Stimulated activated CD8-positive, alpha-beta memory T cell treated with anti-CD3 and anti-CD28 coated beads, Interleukin-7, amount 100 ng/mL, for 24 hours (primary cell): ENCODE data around the gene CDC34.

Experiments used
- DNase-seq: peaks from one replicate; pipeline ENCODE4 v3.0.0-alpha.2; 2020; ENCODE audit warnings: low read depth

Gene CDC34

GRCh38 chr19:522726-523125 lies 8.8 kb upstream of the CDC34 start:
- no peak for DNase-seq

GRCh38 chr19:524062-524674 lies 7.4 kb upstream of the CDC34 start:
- no peak for DNase-seq

GRCh38 chr19:525029-525428 lies 6.5 kb upstream of the CDC34 start:
- DNase-seq: no peak

DNA sequence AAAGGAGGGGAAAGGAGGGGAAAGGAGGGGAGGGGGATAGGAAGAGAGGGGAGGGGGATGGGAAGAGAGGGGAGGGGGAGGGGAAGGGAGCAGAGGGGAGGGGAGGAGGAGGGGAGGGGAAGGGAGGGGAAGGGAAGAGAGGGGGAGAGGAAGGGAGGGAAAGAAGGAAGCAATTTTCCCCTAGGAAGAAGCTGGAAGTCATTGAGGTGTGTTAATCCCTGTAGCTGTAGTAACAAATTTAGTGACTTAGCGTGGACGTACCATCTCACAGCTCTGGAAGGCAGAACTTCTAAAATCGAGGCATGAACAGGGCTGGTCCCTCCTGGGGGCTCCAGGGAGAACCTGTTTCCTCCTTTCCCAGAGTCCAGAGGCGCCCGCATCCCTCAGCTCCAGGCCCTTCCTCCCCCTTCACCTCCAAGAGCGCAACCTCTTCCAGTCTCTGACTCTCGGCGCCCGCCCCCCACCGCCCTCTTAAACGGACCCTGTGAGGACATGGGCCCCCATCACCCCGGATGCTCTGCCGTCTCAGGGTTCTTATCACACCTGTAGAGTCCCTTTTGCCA lies 5.6 kb upstream of the CDC34 start:
- no peak for DNase-seq

DNA sequence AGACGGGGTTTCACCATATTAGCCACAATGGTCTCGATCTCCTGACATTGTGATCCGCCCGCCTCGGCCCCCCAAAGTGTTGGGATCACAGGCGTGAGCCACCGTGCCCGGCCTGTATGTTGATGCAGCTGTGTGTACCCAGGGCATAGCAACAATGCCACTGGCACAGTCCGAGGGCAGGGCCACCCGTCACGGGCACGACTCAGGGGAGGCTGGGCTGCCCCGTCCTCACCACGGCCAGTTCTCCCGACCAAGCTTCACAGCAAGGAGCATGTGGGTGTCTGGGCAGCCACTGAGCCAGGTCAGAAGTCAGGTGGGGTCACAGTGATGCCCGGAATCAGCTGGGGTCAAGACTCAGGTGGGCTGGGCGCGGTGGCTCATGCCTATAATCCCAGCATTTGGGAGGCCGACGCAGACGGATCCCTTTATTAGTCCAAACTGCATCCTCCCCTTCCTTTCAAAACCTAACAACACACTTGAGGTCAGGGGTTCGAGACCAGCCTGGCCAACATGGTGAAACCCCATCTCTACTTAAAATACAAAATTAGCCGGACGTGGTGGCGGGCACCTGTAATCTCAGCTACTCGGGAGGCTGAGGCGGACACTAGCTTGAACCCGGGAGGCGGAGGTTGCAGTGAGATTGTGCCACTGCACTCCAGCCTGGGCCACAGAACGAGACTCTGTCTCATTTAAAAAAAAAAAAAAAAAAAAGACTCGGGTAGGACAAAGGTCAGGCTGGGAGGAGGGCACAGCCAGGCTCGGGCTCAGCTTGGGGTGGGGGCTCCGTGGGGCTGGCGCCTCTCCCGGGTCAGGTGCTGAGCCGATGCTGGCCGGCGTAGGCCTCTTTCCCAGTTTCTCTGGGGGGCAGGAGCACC lies 1.2 kb upstream of the CDC34 start:
- no peak for DNase-seq

GRCh38 chr19:531009-531752 lies 379 bp upstream of the CDC34 start:
- DNase-seq: peak; percentile 70

DNA sequence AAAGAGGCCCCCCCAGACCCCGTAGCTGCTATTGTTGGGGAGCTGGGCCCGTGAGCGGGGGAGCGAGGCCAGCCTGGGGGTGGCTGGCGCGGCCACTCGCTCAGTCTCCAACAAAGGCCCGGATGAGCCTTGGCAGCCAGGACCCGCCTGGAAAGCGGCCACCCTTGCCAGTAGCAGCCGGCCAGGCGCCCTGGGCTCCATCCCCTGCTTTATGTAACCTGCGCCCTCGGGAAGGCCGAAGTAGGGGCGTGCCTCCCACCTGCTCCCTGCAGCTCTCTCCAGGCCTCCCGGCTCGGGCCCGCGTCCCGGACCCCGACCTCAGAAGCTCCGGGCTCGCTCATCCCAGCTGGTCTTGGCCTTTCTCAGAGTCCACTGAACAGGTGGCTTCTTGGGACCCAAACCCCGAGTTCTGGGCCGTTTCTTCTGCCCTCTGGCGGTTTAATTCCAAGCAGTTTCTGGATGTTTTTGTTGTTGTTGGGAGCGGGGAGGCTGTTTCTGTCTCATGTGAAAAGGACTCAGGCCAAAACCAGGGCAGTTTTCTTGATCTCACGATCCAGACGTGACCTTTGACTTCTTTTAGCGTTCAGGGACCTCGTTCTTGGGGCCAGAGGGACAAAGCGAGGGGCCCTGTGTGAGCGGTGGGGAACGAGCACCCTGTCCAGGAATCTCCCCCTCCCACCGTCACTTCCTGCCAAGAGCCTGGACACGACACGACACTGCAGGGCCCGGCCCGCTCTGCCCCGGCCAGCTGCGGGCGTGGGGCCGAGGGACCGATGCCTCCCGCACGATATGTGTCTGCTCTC lies 1.2 kb downstream of the CDC34 start:
- DNase-seq: no peak

- no peak for DNase-seq
Observed at GRCh38 chr19:533364-534058, 2.0 kb downstream of the CDC34 start.

DNA sequence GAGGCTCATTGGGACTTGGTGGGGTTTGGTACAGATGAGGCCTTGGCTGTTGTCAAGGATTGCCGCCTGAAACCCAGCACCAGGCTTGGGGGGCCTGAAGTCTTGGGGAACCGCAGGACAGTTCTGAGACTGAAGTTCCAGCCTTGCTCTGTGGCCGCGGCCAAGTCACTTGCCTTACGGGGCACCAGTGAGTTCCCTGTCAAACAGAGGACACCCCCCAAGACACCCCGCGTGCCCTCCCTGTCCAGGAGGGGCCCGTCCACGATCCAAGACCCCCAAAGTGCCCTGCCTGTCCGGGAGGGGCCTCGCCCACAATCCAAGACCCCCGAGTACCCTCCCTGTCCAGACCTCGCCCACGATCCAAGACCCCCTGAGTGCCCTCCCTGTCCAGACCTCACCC lies 2.5 kb downstream of the CDC34 start:
- no peak for DNase-seq

DNA sequence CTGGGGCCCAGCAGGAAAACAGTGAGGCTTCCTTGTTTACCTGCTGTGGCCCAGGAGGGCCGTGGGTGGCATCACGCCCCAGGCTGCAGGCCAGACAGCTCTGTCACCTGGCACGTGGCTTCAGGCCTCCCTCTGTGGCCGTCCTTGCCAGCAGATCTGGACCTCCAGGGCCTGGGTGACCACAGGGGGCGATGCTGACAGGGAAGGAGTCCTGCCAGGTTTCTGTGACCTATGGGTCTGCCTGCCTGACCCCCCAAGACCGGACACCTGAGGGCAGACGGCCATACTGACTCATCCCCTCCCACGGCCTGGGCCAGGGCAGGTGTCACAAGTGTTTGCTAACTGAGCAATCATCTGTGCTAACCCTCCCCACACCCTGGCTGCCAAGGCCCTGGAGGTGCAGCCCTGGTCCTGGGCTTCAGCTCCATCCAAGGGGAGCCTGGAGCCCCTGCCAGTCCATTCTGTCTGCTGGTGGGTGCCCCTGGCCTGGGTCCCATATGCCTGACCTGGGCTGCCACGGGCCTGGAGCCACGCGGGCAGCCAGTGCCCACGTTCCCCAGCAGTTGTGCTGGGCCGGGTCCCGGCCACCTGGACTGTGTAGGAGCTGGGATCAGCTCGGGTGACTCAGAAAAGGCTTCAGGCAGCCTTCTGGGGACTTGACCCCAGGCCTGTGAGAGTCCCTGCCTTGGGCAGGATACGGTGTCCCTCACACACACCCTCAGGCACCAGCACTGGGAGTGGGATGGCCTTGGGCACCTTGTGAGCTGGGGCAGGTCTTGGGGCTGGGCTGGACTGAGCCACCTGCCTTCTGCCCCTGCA lies 3.7 kb downstream of the CDC34 start:
- no peak for DNase-seq

GRCh38 chr19:536031-536880 lies 4.7 kb downstream of the CDC34 start:
- no peak for DNase-seq

DNA sequence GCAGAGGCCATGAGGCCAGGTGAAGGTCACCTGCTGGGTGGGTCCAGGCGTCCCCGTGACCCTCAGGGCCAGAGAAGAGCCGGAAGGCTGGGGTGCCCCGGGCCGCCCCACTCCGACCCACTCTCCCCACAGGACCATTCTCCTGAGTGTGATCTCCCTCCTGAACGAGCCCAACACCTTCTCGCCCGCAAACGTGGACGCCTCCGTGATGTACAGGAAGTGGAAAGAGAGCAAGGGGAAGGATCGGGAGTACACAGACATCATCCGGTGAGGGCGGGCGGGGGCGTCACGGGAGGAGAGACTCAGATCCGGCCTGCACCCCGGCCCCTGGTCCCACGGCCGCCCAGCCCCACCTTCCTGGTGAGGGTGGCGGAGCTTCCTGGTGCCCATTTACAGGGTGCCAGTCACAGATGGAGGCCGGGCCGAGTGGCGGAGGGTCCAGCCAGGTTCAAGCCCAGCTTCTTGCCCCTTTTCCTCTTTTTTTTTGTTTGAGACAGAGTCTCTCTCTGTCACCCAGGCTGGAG lies 5.4 kb downstream of the CDC34 start:
- DNase-seq: no peak

GRCh38 chr19:538641-539428 lies 7.3 kb downstream of the CDC34 start:
- DNase-seq: no peak

DNA sequence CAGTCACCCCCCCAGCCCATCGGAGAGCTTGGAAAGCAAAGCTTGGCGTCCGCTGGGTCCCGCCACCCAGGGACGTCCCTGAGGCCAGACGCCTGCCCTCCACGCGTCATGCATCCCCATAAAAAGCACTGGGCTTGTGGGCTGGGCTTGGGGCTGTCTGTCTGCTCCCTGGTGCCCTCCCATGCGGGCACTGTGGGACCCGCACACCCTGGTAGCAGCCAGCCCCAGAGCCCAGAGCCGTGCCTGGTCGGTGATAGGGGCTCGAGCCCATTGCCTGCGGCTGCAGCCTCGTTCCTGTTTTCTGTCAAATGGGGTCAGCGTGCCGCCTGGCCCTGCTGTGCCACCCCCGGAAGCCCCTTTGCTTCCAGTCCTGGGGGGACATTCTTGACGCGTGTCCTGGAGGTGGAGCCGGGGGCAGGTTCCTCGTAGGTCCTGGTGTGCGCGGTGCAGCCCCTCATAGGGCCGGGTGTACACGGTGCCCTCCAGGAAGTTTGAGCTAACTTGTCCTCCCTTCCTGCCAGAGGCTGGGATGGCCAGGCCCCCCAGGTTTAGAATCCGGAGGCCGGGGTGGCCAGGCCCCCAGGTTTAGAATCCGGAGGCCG lies 8.0 kb downstream of the CDC34 start:
- DNase-seq: no peak

GRCh38 chr19:540867-541637 lies 9.5 kb downstream of the CDC34 start:
- no peak for DNase-seq

DNA sequence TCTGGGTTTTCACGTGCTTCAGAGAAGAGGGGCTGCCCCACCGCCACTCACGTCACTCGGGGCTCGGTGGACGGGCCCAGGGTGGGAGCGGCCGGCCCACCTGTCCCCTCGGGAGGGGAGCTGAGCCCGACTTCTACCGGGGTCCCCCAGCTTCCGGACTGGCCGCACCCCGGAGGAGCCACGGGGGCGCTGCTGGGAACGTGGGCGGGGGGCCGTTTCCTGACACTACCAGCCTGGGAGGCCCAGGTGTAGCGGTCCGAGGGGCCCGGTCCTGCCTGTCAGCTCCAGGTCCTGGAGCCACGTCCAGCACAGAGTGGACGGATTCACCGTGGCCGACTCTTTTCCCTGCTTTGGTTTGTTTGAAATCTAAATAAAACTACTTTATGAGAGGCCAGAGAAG lies 10.1 kb downstream of the CDC34 start:
- DNase-seq: no peak
